Panc1 (cell line): Measurements from ENCODE around the gene SLC6A2. TPM values are rescaled to one million over a fixed set of nuclear protein-coding genes. Genes with fewer than 3 reads are reported as not detected.

ENCODE experiments used
- ATAC-seq: fragments of 200-7000 bp; cut with Tn5 transposase; 2 replicates; pipeline ENCODE4 v1.9.1; 2020; ENCODE audit warnings: mild to moderate bottlenecking, moderate library complexity
- BruUV-seq: library from RNA; stranded (reverse); fragments of 400-500 nt; replicated peaks from 2 replicates; lab custom pipeline; 2021; lab: Mats Ljungman, UMichigan
- CTCF ChIA-PET: fragments of 300-600 bp; sonication (Branson Sonifier 250); formaldehyde crosslinking; loops from one replicate; lab custom pipeline; 2022; ENCODE audit warnings: antibody characterized with exemption; lab: Charles Lee
- POLR2A ChIA-PET: fragments of 300-600 bp; sonication (Branson Sonifier 250); formaldehyde crosslinking; loops from one replicate; lab custom pipeline; 2022; ENCODE audit warnings: antibody characterized with exemption; lab: Charles Lee
- DNase-seq: peaks from one replicate; pipeline ENCODE4 v3.0.0-alpha.2; 2010; ENCODE audit warnings: low read depth, low spot score
- H3K27ac ChIP-seq: 2 replicates; pipeline ENCODE4 v1.5.1; 2011; ENCODE audit warnings: mild to moderate bottlenecking, low read length, inconsistent platforms
- H3K27me3 ChIP-seq: fragments of 200-500 bp; sonication (Bioruptor generic); 2 replicates; pipeline ENCODE4 v1.6.0; 2014; ENCODE audit warnings: low read length, inconsistent platforms; ENCODE audit not compliant: control insufficient read depth, insufficient read depth
- H3K36me3 ChIP-seq: fragments of 200-500 bp; sonication (Bioruptor generic); 2 replicates; pipeline ENCODE4 v1.5.1; 2014; ENCODE audit warnings: inconsistent platforms, mild to moderate bottlenecking, low read length, moderate library complexity; ENCODE audit not compliant: control insufficient read depth, insufficient read depth
- H3K4me1 ChIP-seq: 2 replicates; pipeline ENCODE4 v1.5.1; 2011; ENCODE audit warnings: inconsistent platforms, mild to moderate bottlenecking, low read length, moderate library complexity; ENCODE audit not compliant: control insufficient read depth, insufficient read depth
- H3K4me3 ChIP-seq, 2 experiments: 2 replicates each; pipeline ENCODE4 v1.5.1; 2011 to 2012; ENCODE audit warnings: low read depth in 2 of 2, low read length in 2 of 2, mild to moderate bottlenecking in 2 of 2, inconsistent platforms in 1 of 2, moderate library complexity in 1 of 2
- H3K9me3 ChIP-seq: fragments of 200-500 bp; sonication (Bioruptor generic); 2 replicates; pipeline ENCODE4 v1.5.1; 2014; ENCODE audit warnings: low read depth, mild to moderate bottlenecking, inconsistent platforms, low read length, moderate library complexity; ENCODE audit not compliant: control insufficient read depth, insufficient read depth
- CTCF ChIP-seq: fragments of 450-650 bp; IDR thresholded peaks from 2 replicates; pipeline ENCODE4 v1.5.1; 2017; ENCODE audit warnings: mild to moderate bottlenecking
- POLR2AphosphoS5 ChIP-seq: IDR thresholded peaks from 2 replicates; pipeline ENCODE4 v1.6.1; 2012; ENCODE audit warnings: mild to moderate bottlenecking, low read depth, low read length, moderate library complexity
- REST ChIP-seq, 2 experiments: IDR thresholded peaks; 2 replicates each; pipeline ENCODE4 v1.6.1; 2011 to 2012; ENCODE audit warnings: low read depth in 2 of 2, control low read depth in 1 of 2, low read length in 1 of 2, mild to moderate bottlenecking in 1 of 2, moderate library complexity in 1 of 2; ENCODE audit not compliant: insufficient read depth in 1 of 2
- SIN3A ChIP-seq: IDR thresholded peaks from 2 replicates; pipeline ENCODE4 v1.6.1; 2012; ENCODE audit warnings: low read depth, mild to moderate bottlenecking, low read length, moderate library complexity, borderline replicate concordance; ENCODE audit not compliant: insufficient read depth
- TCF7L2 ChIP-seq: IDR thresholded peaks from 2 replicates; pipeline ENCODE4 v1.6.1; 2011; ENCODE audit warnings: mild to moderate bottlenecking, low read depth, low read length, inconsistent platforms
- in situ Hi-C: cut with HindIII; loops from 2 replicates; pipeline ENCODE4 v1.10.0; 2016; ENCODE audit warnings: low sequenced_read_pairs, low pct_unique_long_range_greater_than_20kb
- intact Hi-C: fragments of 100-400 bp; cut with micrococcal nuclease; formaldehyde crosslinking; loops from one replicate; pipeline ENCODE4 v1.10.0; 2022; ENCODE audit not compliant: unreplicated experiment
- total RNA-seq: library from RNA; stranded (reverse); gene quantifications from one replicate; pipeline ENCODE4 v1.2.1, GENCODE V29; 2021; ENCODE audit not compliant: unreplicated experiment

SLC6A2 gene
- total RNA-seq, 1 experiment from 2014 or later = 0.10 TPM

- in situ Hi-C loops (no loop called here), intact Hi-C loops (no loop called here)
- Histone ChIP-seq H3K27ac (no peak overlapping the region), H3K4me1 (no peaks in the 10 kb centered on the region), H3K36me3 (no peaks in the 10 kb centered on the region), H3K27me3 (no peaks in the 10 kb centered on the region), H3K9me3 (no peaks in the 10 kb centered on the region), H3K4me3 (no peak overlapping the region)
- POLR2A ChIA-PET = no interaction called here
- BruUV-seq = no TSS peak
- CTCF ChIA-PET = no interaction called here
- no peak for ATAC-seq
- DNase-seq = no peak
- TF ChIP-seq CTCF = no peak
- no peak for TF ChIP-seq SIN3A
- no peak for TF ChIP-seq REST (IDR thresholded peaks at IDR 0.05; ENCODE audit: insufficient read depth in 1 of 2, low read depth in 2 of 2, low read length in 1 of 2)
- TF ChIP-seq TCF7L2 = no peak
- no peak for TF ChIP-seq POLR2AphosphoS5
These were observed 76.7 kb downstream of the SLC6A2 start for GRCh38 chr16:55732496-55732895.

- H3K27ac ChIP-seq = no peak overlapping the region
- POLR2A ChIA-PET = no interaction called here
- in situ Hi-C loops = no loop called here
- no peaks in the 10 kb centered on the region for H3K4me1 ChIP-seq
- no peaks in the 10 kb centered on the region for H3K36me3 ChIP-seq
- no peak for DNase-seq
- H3K4me3 ChIP-seq = no peak overlapping the region
- ATAC-seq = no peak
- no TSS peak for BruUV-seq
- intact Hi-C loops = no loop called here
- no peaks in the 10 kb centered on the region for H3K27me3 ChIP-seq
- CTCF ChIA-PET = no interaction called here
- no peaks in the 10 kb centered on the region for H3K9me3 ChIP-seq
- TF ChIP-seq SIN3A (no peak), TCF7L2 (no peak), CTCF (no peak), REST (IDR thresholded peaks at IDR 0.05; ENCODE audit: insufficient read depth in 1 of 2, low read depth in 2 of 2, low read length in 1 of 2) (no peak), POLR2AphosphoS5 (no peak)
These were observed 78.9 kb downstream of the SLC6A2 start for GRCh38 chr16:55734665-55735064.
